IMR-90 (cell line): ENCODE measurements around the gene SYT3. TPM values are rescaled to one million over a fixed set of nuclear protein-coding genes. Genes with fewer than 3 reads are reported as not detected.
A peak's percentile ranks its signal among the peaks of the same experiment; 100 is the strongest.

Experiments
- ATAC-seq: fragments of 200-7000 bp; cut with Tn5 transposase; 2 replicates; pipeline ENCODE4 v1.9.1; 2020; ENCODE audit warnings: low read depth, mild to moderate bottlenecking, moderate library complexity
- BruUV-seq: library from RNA; stranded (reverse); fragments of 400-500 nt; replicated peaks from 2 replicates; lab custom pipeline; 2021; lab: Mats Ljungman, UMichigan
- CTCF ChIA-PET: fragments of 300-600 bp; formaldehyde crosslinking; extraction: SDS; loops from one replicate; lab custom pipeline; 2021; ENCODE audit warnings: antibody characterized with exemption; lab: Yijun Ruan, JAX
- POLR2A ChIA-PET: fragments of 300-600 bp; sonication (Branson Sonifier 250); formaldehyde crosslinking; loops from one replicate; lab custom pipeline; 2022; ENCODE audit warnings: antibody characterized with exemption; ENCODE audit not compliant: unreplicated experiment; lab: Charles Lee
- DNase-seq: peaks from one replicate; pipeline ENCODE4 v3.0.0; 2013
- H2AFZ ChIP-seq: replicated peaks from 2 replicates; pipeline ENCODE3; 2013; ENCODE audit warnings: low read length, mild to moderate bottlenecking; ENCODE audit not compliant: poor library complexity
- H2AK5ac ChIP-seq: 2 replicates; pipeline ENCODE4 v1.6.1; 2013; ENCODE audit warnings: low read depth, low read length, inconsistent platforms
- H2AK9ac ChIP-seq: replicated peaks from 2 replicates; pipeline ENCODE3; 2013; ENCODE audit warnings: mild to moderate bottlenecking, low read depth, low read length, moderate library complexity; ENCODE audit not compliant: poor library complexity
- H2BK120ac ChIP-seq: 2 replicates; pipeline ENCODE4 v1.6.1; 2013; ENCODE audit warnings: low read depth, low read length, inconsistent platforms
- H2BK15ac ChIP-seq: 3 replicates; pipeline ENCODE4 v1.6.1; 2013; ENCODE audit warnings: low read depth, low read length, inconsistent platforms
- H2BK20ac ChIP-seq: 2 replicates; pipeline ENCODE4 v1.6.1; 2013; ENCODE audit warnings: low read depth, mild to moderate bottlenecking, inconsistent platforms, low read length, moderate library complexity
- H2BK5ac ChIP-seq: 2 replicates; pipeline ENCODE4 v1.6.1; 2013; ENCODE audit warnings: mild to moderate bottlenecking, low read depth, low read length, inconsistent platforms; ENCODE audit not compliant: poor library complexity, severe bottlenecking
- H3K14ac ChIP-seq: replicated peaks from 2 replicates; pipeline ENCODE4 v1.6.1; 2013; ENCODE audit warnings: low read depth, low read length, inconsistent platforms
- H3K18ac ChIP-seq: 2 replicates; pipeline ENCODE4 v1.6.1; 2013; ENCODE audit warnings: low read depth, low read length, control low read depth
- H3K23ac ChIP-seq: 2 replicates; pipeline ENCODE4 v1.6.1; 2013; ENCODE audit warnings: low read depth, low read length, inconsistent platforms
- H3K27ac ChIP-seq: 2 replicates; pipeline ENCODE4 v1.5.1; 2013; ENCODE audit warnings: mild to moderate bottlenecking, control low read depth, low read length; ENCODE audit not compliant: insufficient read depth
- H3K27me3 ChIP-seq: 2 replicates; pipeline ENCODE4 v1.6.1; 2013; ENCODE audit warnings: low read length; ENCODE audit not compliant: control insufficient read depth, insufficient read depth
- H3K36me3 ChIP-seq: 2 replicates; pipeline ENCODE4 v1.6.1; 2013; ENCODE audit warnings: low read length, mixed read lengths; ENCODE audit not compliant: control insufficient read depth, insufficient read depth
- H3K4ac ChIP-seq: 2 replicates; pipeline ENCODE4 v1.6.1; 2013; ENCODE audit warnings: low read depth, low read length, inconsistent platforms
- H3K4me1 ChIP-seq: 2 replicates; pipeline ENCODE4 v1.6.1; 2013; ENCODE audit warnings: low read length, mixed read lengths; ENCODE audit not compliant: control insufficient read depth, insufficient read depth
- H3K4me2 ChIP-seq: 2 replicates; pipeline ENCODE4 v1.6.1; 2013; ENCODE audit warnings: low read depth, mild to moderate bottlenecking, control low read depth, low read length, moderate library complexity
- H3K4me3 ChIP-seq: 2 replicates; pipeline ENCODE4 v1.5.1; 2013; ENCODE audit warnings: low read depth, mild to moderate bottlenecking, control low read depth, low read length, moderate library complexity; ENCODE audit not compliant: insufficient read depth
- H3K56ac ChIP-seq: 2 replicates; pipeline ENCODE4 v1.6.1; 2013; ENCODE audit warnings: low read length, inconsistent platforms; ENCODE audit not compliant: insufficient read depth; ENCODE audit errors: extremely low read depth
- H3K79me1 ChIP-seq, 2 experiments: 2 replicates each; pipeline ENCODE4 v1.6.1; 2013; ENCODE audit warnings: low read length in 2 of 2, inconsistent platforms in 1 of 2, low read depth in 1 of 2
- H3K9ac ChIP-seq: 2 replicates; pipeline ENCODE4 v1.6.1; 2013; ENCODE audit warnings: low read depth, low read length, control low read depth
- H3K9me1 ChIP-seq: 2 replicates; pipeline ENCODE4 v1.6.1; 2013; ENCODE audit warnings: low read length, inconsistent platforms; ENCODE audit not compliant: insufficient read depth
- H3K9me3 ChIP-seq: 2 replicates; pipeline ENCODE4 v1.6.1; 2013; ENCODE audit warnings: low read length; ENCODE audit not compliant: control insufficient read depth, insufficient read depth
- H4K20me1 ChIP-seq: 2 replicates; pipeline ENCODE4 v1.6.1; 2013; ENCODE audit warnings: low read length, inconsistent platforms; ENCODE audit not compliant: insufficient read depth
- H4K5ac ChIP-seq: 2 replicates; pipeline ENCODE4 v1.6.1; 2013; ENCODE audit warnings: mild to moderate bottlenecking, low read depth, low read length, control low read depth
- H4K8ac ChIP-seq, 2 experiments: 2 replicates each; pipeline ENCODE4 v1.6.1; 2013; ENCODE audit warnings: low read depth in 2 of 2, low read length in 2 of 2, control low read depth in 1 of 2, inconsistent platforms in 1 of 2
- H4K91ac ChIP-seq: 2 replicates; pipeline ENCODE4 v1.6.1; 2013; ENCODE audit warnings: low read depth, low read length, inconsistent platforms; ENCODE audit not compliant: insufficient read depth
- BHLHE40 ChIP-seq: fragments of 150-350 bp; IDR thresholded peaks from 2 replicates; pipeline ENCODE4 v1.6.1; 2016; ENCODE audit warnings: mild to moderate bottlenecking, low read depth, low read length
- MAFK ChIP-seq: IDR thresholded peaks from 2 replicates; pipeline ENCODE4 v1.6.1; 2012; ENCODE audit warnings: low read depth, low read length, improper control_type of control experiment
- MXI1 ChIP-seq: IDR thresholded peaks from 2 replicates; pipeline ENCODE4 v1.6.1; 2012; ENCODE audit warnings: low read depth, mild to moderate bottlenecking, low read length, moderate library complexity, borderline replicate concordance
- POLR2A ChIP-seq: IDR thresholded peaks from 2 replicates; pipeline ENCODE4 v1.6.1; 2012; ENCODE audit warnings: mild to moderate bottlenecking, low read depth, low read length
- USF2 ChIP-seq: fragments of 150-350 bp; IDR thresholded peaks from 2 replicates; pipeline ENCODE4 v1.6.1; 2017; ENCODE audit warnings: mild to moderate bottlenecking, antibody characterized with exemption, low read length, low read depth
- WGBS, 2 experiments: methylation state at CpG; one replicate each; pipeline versions ENCODE4 v1.1.5 to v1.1.7; 2013; ENCODE audit warnings: missing lambda C conversion rate in 2 of 2; ENCODE audit not compliant: insufficient read length in 1 of 2; ENCODE audit errors: extremely low coverage in 2 of 2; 5-methylcytosine and 5-hydroxymethylcytosine counted together
- dilution Hi-C: fragments of 300-500 bp; cut with HindIII; formaldehyde crosslinking; loops from one replicate; pipeline ENCODE4 v1.14.3; 2018; ENCODE audit warnings: low sequenced_read_pairs; ENCODE audit not compliant: unreplicated experiment
- in situ Hi-C: fragments of 300-500 bp; cut with MboI; formaldehyde crosslinking; loops from 3 replicates; pipeline ENCODE4 v1.14.3; 2019; ENCODE audit warnings: low sequenced_read_pairs, inconsistent platforms, mixed read lengths
- intact Hi-C: fragments of 100-400 bp; cut with micrococcal nuclease; formaldehyde crosslinking; loops from 2 replicates; pipeline ENCODE4 v1.10.0; 2022
- polyA plus RNA-seq, 3 experiments: library from polyadenylated mRNA; depleted of rRNA; stranded (reverse); fragments of >200 nt; gene quantifications; 2 replicates each; pipeline ENCODE4 v1.2.3, GENCODE V29; 2012; ENCODE audit warnings: low replicate concordance in 1 of 3
- total RNA-seq: library from RNA; depleted of rRNA; stranded (reverse); fragments of >200 nt; gene quantifications from 2 replicates; pipeline ENCODE4 v1.2.3, GENCODE V29; 2012

The SYT3 gene
- total and polyA plus RNA-seq, 2 of the 4 experiments (the other 2 are of a cell fraction), result 0.05 TPM; not detected in 1

- no peak for TF ChIP-seq MXI1
- peak; percentile 84 for TF ChIP-seq BHLHE40
- TF ChIP-seq MAFK, result no peak
Measured at GRCh38 chr19:50657712-50658440, 18.2 kb upstream of the SYT3 start (continued).

GRCh38 chr19:50657222-50657669, 17.6 kb upstream of the SYT3 start:
- no peak overlapping the region for H2AK5ac ChIP-seq

More at GRCh38 chr19:50657222-50657669, 17.6 kb upstream of the SYT3 start:
- Histone ChIP-seq H3K23ac (no peak overlapping the region), H2AFZ (no peak overlapping the region), H4K8ac (peak overlapping the region in 1 of 2 experiments; percentile 89; a peak in 2 of 4 replicates), H3K9me3 (no peaks in the 10 kb centered on the region), H3K27ac (no peak overlapping the region), H3K27me3 (peaks cover 13% of the 10 kb centered on the region), H4K20me1 (no peaks in the 10 kb centered on the region; the same call in 1 of the 2 replicates), H3K9ac (no peak overlapping the region), H3K14ac (no peak overlapping the region), H3K4me3 (no peak overlapping the region), H3K4ac (no peak overlapping the region), H4K91ac (no peak overlapping the region; the same call in 1 of the 2 replicates), H3K4me1 (peaks cover 2% of the 10 kb centered on the region; the same call in 1 of the 2 replicates), H3K79me1 (no peaks in the 10 kb centered on the region), H2BK5ac (no peak overlapping the region), H3K18ac (no peak overlapping the region), H4K5ac (no peak overlapping the region), H2BK20ac (no peak overlapping the region), H3K4me2 (no peak overlapping the region), H2AK9ac (no peak overlapping the region), H3K36me3 (no peaks in the 10 kb centered on the region), H2BK120ac (no peak overlapping the region), H2BK15ac (no peak overlapping the region), H3K9me1 (peaks cover 5% of the 10 kb centered on the region; the same call in 1 of the 2 replicates), H3K56ac (no peak overlapping the region)
- DNase-seq (no peak), ATAC-seq (no peak)
- intact Hi-C loops, result no loop called here
- ChIA-PET CTCF (no interaction called here), POLR2A (no interaction called here)
- in situ Hi-C loops, result no loop called here
- no peak for TF ChIP-seq POLR2A
- peak; percentile 21; the same call in 1 of the 2 replicates for TF ChIP-seq USF2
- WGBS, 2 experiments, result 83% methylated on average over 1 of the region's 6 CpGs; no CpG with 5 or more reads in 1 of the 2 experiments
- no TSS peak for BruUV-seq
- dilution Hi-C loops, result no loop called here
